Fibroblast of lung (primary cell): Measurements from ENCODE around the gene BBC3. TPM values are rescaled to one million over a fixed set of nuclear protein-coding genes. Genes with fewer than 3 reads are reported as not detected.

Source experiments
- DNase-seq, 2 donors: peaks; one replicate each; pipeline versions ENCODE4 v3.0.0 to v3.0.0-alpha.2; 2010; ENCODE audit warnings: low read depth in 2 of 2
- H2AFZ ChIP-seq: 2 replicates; pipeline ENCODE4 v1.5.1; 2012; ENCODE audit warnings: low read length, control low read depth, inconsistent platforms
- H3K27ac ChIP-seq: 2 replicates; pipeline ENCODE4 v1.5.1; 2011; ENCODE audit warnings: low read length, control low read depth; ENCODE audit not compliant: insufficient read depth
- H3K27me3 ChIP-seq: 2 replicates; pipeline ENCODE4 v1.5.1; 2011; ENCODE audit warnings: mild to moderate bottlenecking, low read length; ENCODE audit not compliant: control insufficient read depth, insufficient read depth
- H3K36me3 ChIP-seq: 2 replicates; pipeline ENCODE4 v1.5.1; 2011; ENCODE audit warnings: low read length; ENCODE audit not compliant: control insufficient read depth, insufficient read depth
- H3K4me1 ChIP-seq: 2 replicates; pipeline ENCODE4 v1.5.1; 2011; ENCODE audit warnings: low read length; ENCODE audit not compliant: control insufficient read depth, insufficient read depth; ENCODE audit errors: extremely low read depth
- H3K4me2 ChIP-seq: 2 replicates; pipeline ENCODE4 v1.5.1; 2011; ENCODE audit warnings: low read length, control low read depth; ENCODE audit not compliant: insufficient read depth; ENCODE audit errors: extremely low read depth
- H3K4me3 ChIP-seq, 4 experiments: fragments of 200-600 bp in 1 of 4; sonication (generic) in 1 of 4; replicated peaks in 1 of 4; 2 replicates each; pipeline ENCODE4 v1.5.1; 2011 to 2016; ENCODE audit warnings: low read length in 4 of 4, low read depth in 3 of 4, mild to moderate bottlenecking in 3 of 4, control low read depth in 2 of 4, inconsistent platforms in 1 of 4, mixed read lengths in 1 of 4; ENCODE audit not compliant: insufficient read depth in 1 of 4; ENCODE audit errors: control extremely low read depth in 1 of 4
- H3K79me2 ChIP-seq: 2 replicates; pipeline ENCODE4 v1.5.1; 2012; ENCODE audit warnings: mild to moderate bottlenecking, low read length, inconsistent platforms; ENCODE audit not compliant: control insufficient read depth, insufficient read depth
- H3K9ac ChIP-seq: 2 replicates; pipeline ENCODE4 v1.5.1; 2011; ENCODE audit warnings: mild to moderate bottlenecking, low read length, control low read depth; ENCODE audit not compliant: insufficient read depth
- H3K9me3 ChIP-seq: 2 replicates; pipeline ENCODE4 v1.5.1; 2012; ENCODE audit warnings: low read depth, low read length; ENCODE audit not compliant: control insufficient read depth, insufficient read depth
- H4K20me1 ChIP-seq: 2 replicates; pipeline ENCODE4 v1.5.1; 2011; ENCODE audit warnings: low read length; ENCODE audit not compliant: control insufficient read depth, insufficient read depth; ENCODE audit errors: extremely low read depth
- EZH2 ChIP-seq: IDR thresholded peaks from 2 replicates; pipeline ENCODE4 v1.5.1; 2012; ENCODE audit warnings: low read length, control low read depth, mild to moderate bottlenecking; ENCODE audit errors: missing control alignments
- polyA plus RNA-seq, 2 donors: library from polyadenylated mRNA; depleted of rRNA in 1 of 2; stranded (reverse) in 1 of 2; unstranded in 1 of 2; fragments of >200 nt; gene quantifications; 2 replicates each; pipeline ENCODE4 v1.2.1, GENCODE V29; 2011 to 2012; ENCODE audit warnings: missing spikeins in 1 of 2
- total RNA-seq: library from RNA; depleted of rRNA; stranded (reverse); fragments of >200 nt; gene quantifications from 2 replicates; pipeline ENCODE4 v1.2.1, GENCODE V29; 2014
- TF ChIP-seq, protein P1 (sequence below), 2 donors: IDR thresholded peaks in 1 of 2; conservative IDR thresholded peaks in 1 of 2; 1 replicate in 1 of 2; 2 replicates in 1 of 2; pipeline ENCODE4 v1.5.1; 2011 to 2012; ENCODE audit warnings: low read length in 2 of 2, control low read depth in 1 of 2, inconsistent platforms in 1 of 2, low read depth in 1 of 2, mild to moderate bottlenecking in 1 of 2

BBC3 gene
- total and polyA plus RNA-seq, 2 donors (not counting 1 experiment from before 2014, with no cell fraction given), result 2.4 to 37.7 TPM

DNA sequence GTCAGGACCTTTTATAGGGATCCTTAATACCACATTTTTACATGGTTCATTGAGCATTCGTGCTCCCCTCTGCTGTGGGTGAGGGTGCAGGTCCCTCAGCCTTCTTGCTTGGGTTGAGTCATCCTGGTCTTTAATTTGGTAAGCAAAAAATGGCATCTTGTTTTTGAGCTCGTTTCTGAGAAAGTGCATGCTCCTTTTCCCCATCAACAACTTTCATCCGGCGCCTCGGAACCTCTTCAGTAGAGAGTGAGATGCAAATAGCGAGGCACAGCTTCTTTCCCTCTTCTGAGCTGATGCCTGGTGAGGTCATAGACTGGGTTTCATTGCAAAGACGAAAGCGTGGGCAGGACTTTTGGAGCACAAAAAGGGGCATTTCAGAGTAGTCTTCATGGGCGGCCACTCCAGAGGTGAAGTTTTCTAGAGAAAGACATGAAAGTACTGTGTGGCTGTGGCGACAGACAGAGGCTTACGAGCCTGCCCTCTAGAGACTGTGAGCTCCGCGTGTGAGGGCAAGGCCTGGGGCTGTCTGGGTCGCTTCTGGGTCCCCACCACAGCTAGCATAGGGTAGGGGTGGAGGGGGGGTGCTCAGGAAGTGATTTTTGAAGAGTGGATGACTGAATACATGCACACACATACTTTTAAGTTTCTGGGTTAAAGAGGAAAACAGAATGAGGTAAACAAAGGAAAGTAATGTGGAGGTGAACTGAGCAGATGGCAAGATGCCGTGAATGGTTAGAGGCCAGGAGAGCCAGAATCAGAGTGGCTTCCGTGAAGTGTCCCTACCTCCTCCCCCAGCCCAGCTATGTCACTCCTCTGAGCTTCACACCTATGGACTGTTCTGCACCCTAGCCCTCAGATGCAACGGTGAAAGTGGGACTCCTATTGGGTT is 44.3 kb downstream of the BBC3 start:
- Histone ChIP-seq H3K4me2 (no peak overlapping the region), H2AFZ (no peak overlapping the region), H3K9ac (no peak overlapping the region), H3K4me1 (peaks cover 10% of the 10 kb centered on the region), H3K9me3 (no peaks in the 10 kb centered on the region), H3K36me3 (peaks cover 2% of the 10 kb centered on the region), H3K4me3 (no peak overlapping the region), H3K27ac (no peak overlapping the region), H3K27me3 (no peaks in the 10 kb centered on the region), H3K79me2 (peaks cover 1% of the 10 kb centered on the region), H4K20me1 (no peaks in the 10 kb centered on the region)
- peak in 1 of 2 donors; percentile 30 for DNase-seq
- TF ChIP-seq EZH2, result no peak
- TF ChIP-seq, protein P1, sequence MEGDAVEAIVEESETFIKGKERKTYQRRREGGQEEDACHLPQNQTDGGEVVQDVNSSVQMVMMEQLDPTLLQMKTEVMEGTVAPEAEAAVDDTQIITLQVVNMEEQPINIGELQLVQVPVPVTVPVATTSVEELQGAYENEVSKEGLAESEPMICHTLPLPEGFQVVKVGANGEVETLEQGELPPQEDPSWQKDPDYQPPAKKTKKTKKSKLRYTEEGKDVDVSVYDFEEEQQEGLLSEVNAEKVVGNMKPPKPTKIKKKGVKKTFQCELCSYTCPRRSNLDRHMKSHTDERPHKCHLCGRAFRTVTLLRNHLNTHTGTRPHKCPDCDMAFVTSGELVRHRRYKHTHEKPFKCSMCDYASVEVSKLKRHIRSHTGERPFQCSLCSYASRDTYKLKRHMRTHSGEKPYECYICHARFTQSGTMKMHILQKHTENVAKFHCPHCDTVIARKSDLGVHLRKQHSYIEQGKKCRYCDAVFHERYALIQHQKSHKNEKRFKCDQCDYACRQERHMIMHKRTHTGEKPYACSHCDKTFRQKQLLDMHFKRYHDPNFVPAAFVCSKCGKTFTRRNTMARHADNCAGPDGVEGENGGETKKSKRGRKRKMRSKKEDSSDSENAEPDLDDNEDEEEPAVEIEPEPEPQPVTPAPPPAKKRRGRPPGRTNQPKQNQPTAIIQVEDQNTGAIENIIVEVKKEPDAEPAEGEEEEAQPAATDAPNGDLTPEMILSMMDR (conservative IDR thresholded peaks at IDR 0.05 in 1 of 2, IDR thresholded peaks at IDR 0.05 in 1 of 2; ENCODE audit: low read depth in 1 of 2, low read length in 2 of 2), result no peak

DNA sequence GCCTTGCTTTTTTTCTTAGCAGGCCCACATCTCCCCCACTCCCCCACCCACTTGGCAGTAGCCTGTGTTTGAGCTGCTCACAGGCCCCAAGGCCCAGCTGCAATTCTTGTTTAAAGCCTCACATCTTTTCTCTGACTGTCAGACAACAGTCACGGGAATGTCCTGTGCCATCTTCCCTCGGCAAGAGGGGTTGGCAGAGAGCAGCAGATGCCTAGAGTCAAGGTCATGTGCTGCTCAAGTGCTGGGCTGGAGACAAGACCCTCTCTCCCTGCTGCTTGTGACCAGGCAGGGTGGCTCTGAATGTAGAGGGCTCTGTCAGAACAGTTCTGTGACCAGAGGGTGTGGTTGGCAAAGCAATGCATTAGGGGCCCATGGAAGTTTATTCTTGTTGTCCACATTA is 47.4 kb downstream of the BBC3 start:
- no peak overlapping the region for H3K27ac ChIP-seq
- H4K20me1 ChIP-seq, result no peaks in the 10 kb centered on the region
- peaks cover 4% of the 10 kb centered on the region for H3K4me1 ChIP-seq
- H3K9me3 ChIP-seq, result no peaks in the 10 kb centered on the region
- peaks cover 2% of the 10 kb centered on the region for H3K36me3 ChIP-seq
- no peak overlapping the region for H3K4me2 ChIP-seq
- no peak for DNase-seq
- no peak overlapping the region for H3K4me3 ChIP-seq
- no peak for TF ChIP-seq EZH2
- TF ChIP-seq, protein P1 (conservative IDR thresholded peaks at IDR 0.05 in 1 of 2, IDR thresholded peaks at IDR 0.05 in 1 of 2; ENCODE audit: low read depth in 1 of 2, low read length in 2 of 2), result no peak
- H3K27me3 ChIP-seq, result no peaks in the 10 kb centered on the region
- peaks cover 1% of the 10 kb centered on the region for H3K79me2 ChIP-seq
- H2AFZ ChIP-seq, result no peak overlapping the region
- no peak overlapping the region for H3K9ac ChIP-seq

DNA sequence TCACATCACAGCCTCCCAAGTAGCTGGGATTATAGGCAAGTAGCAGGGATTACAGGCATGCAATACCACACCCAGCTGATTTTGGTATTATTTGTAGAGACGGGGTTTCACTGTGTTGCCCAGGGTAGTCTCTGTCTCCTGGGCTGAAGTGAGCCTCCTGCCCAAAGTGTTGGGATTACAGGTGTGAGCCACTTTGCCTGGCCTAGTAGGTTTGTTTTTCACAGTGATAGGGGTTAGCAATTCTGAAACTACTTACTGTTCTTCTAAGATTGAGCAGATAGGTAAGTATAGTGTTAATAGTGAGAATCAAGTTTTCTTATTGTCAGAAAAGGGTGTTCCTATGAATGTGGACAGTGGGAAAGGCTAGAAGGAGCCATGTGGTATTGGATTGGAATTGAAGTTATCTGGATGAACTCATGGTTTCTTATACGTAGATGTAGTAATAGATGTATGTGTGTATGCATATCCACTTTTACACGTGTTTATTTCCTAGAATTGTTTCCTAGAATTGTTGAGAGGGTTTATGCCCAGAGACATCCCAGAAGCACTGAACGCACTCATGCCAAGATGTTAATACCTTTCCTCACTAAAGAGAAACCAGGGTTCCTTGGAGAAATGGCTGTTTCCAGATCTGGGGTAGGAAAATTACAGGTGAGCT is 51.2 kb downstream of the BBC3 start:
- peaks cover 2% of the 10 kb centered on the region for H3K36me3 ChIP-seq
- no peak overlapping the region for H3K4me2 ChIP-seq
- no peaks in the 10 kb centered on the region for H3K9me3 ChIP-seq
- H3K27ac ChIP-seq, result no peak overlapping the region
- peaks cover 8% of the 10 kb centered on the region for H3K4me1 ChIP-seq
- no peak for DNase-seq
- no peak overlapping the region for H3K9ac ChIP-seq
- no peak overlapping the region for H3K4me3 ChIP-seq
- H4K20me1 ChIP-seq, result no peaks in the 10 kb centered on the region
- TF ChIP-seq, protein P1 (conservative IDR thresholded peaks at IDR 0.05 in 1 of 2, IDR thresholded peaks at IDR 0.05 in 1 of 2; ENCODE audit: low read depth in 1 of 2, low read length in 2 of 2), result no peak
- no peak for TF ChIP-seq EZH2
- no peaks in the 10 kb centered on the region for H3K27me3 ChIP-seq
- H3K79me2 ChIP-seq, result peaks cover 10% of the 10 kb centered on the region
- H2AFZ ChIP-seq, result no peak overlapping the region
